Fibroblast of villous mesenchyme (primary cell): ENCODE measurements around the gene NFAM1. TPM values are rescaled to one million over a fixed set of nuclear protein-coding genes. Genes with fewer than 3 reads are reported as not detected.

Experiments used
- DNase-seq: peaks from one replicate; pipeline ENCODE4 v3.0.0-alpha.2; 2010; ENCODE audit warnings: low read depth
- H3K4me3 ChIP-seq: 2 replicates; pipeline ENCODE4 v1.5.1; 2011; ENCODE audit warnings: low read depth, mild to moderate bottlenecking, low read length
- total RNA-seq: library from RNA; depleted of rRNA; stranded (reverse); fragments of >200 nt; gene quantifications from 2 replicates; pipeline ENCODE4 v1.2.3, GENCODE V29; 2012
- TF ChIP-seq, protein P1 (sequence below): IDR thresholded peaks from 2 replicates; pipeline ENCODE4 v1.5.1; 2012; ENCODE audit warnings: low read depth, mild to moderate bottlenecking, low read length; ENCODE audit not compliant: insufficient read depth

NFAM1 gene
- total RNA-seq, 1 donor = not detected

DNA sequence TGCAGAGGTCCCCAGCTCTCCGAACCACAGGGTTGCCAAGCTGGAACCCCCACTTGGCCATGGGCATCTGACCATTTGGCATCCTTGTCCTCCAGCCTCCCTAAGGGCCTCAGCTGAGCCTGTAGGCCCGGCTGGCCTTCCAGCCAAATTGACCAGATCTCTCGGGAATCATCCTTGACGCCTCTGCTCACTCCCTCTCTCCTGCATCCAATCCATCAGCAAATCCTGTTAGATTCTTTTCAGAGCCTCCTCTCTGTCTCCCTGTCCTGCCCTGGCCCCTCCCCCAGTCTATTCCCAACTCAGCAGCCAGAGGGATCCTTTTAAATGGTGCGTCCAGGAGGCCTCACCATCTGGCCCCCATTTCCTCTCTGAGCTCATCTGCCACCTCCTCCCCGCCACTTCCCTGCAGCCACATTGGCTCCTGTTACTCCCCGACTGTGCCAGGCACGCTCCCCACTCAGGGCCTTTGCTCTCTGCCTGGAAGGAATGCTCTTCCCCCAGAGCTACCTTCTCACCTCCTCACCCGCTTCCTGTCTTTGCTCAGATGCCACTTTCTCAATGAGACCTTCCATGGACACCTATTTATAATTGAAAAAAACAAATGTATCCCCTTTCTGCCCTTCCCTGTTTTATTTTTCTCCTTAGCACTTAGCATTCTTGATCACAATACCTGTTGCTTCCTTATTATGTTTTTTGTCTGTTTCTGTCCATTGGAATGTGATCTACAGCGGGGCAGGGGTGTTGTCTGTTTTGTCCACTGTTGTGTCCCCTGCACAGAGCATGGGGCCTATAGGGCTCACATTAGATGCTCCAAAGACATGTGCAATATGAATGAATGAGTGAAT is 78.1 kb downstream of the NFAM1 start:
- TF ChIP-seq, protein P1, sequence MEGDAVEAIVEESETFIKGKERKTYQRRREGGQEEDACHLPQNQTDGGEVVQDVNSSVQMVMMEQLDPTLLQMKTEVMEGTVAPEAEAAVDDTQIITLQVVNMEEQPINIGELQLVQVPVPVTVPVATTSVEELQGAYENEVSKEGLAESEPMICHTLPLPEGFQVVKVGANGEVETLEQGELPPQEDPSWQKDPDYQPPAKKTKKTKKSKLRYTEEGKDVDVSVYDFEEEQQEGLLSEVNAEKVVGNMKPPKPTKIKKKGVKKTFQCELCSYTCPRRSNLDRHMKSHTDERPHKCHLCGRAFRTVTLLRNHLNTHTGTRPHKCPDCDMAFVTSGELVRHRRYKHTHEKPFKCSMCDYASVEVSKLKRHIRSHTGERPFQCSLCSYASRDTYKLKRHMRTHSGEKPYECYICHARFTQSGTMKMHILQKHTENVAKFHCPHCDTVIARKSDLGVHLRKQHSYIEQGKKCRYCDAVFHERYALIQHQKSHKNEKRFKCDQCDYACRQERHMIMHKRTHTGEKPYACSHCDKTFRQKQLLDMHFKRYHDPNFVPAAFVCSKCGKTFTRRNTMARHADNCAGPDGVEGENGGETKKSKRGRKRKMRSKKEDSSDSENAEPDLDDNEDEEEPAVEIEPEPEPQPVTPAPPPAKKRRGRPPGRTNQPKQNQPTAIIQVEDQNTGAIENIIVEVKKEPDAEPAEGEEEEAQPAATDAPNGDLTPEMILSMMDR = no peak
- H3K4me3 ChIP-seq = no peak overlapping the region
- DNase-seq = no peak

DNA sequence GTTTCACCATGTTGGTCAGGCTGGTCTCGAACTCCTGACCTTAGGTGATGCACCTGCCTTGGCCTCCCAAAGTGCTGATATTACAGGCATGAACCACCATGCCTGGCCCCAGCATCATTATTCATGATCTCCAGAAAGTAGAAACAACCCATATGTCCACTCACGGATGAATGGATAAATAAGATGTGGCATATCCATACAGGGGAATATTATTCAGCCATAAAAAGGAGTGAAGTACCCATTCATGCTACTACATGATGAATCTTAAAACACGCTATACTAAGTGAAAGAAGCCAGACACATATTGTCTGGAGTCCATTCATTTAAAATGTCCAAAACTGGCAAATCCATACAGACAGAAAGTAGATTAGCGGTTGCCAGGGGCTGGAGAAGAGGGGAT is 81.8 kb downstream of the NFAM1 start:
- no peak overlapping the region for H3K4me3 ChIP-seq
- no peak for DNase-seq
- TF ChIP-seq, protein P1 = no peak

DNA sequence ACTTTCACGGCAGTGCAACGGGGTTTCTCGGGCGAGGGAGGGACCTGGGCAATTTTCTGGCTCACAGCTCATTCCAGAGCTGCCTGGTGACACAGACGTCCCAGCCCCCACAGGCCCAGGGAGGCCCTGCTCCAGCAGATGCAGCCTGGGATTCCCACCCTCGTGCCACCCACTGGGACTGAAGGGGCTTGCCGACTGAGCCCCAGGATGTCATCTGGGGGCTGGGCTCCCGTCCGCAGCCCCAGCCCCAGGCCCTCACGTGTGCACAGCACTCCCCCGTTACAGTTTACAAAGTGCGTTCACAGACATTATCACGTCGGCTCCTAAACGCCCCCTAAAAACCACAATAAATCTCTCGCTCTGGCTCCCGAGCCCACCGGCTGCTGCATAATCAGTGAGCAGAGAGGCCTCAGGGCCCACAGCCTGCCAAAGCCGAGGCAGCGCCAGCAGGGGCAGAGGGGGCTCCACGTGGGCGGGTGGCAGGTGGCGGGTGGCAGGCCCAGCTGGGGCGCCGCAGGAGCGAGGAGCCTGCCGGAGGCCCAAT is 84.8 kb downstream of the NFAM1 start:
- H3K4me3 ChIP-seq = no peak overlapping the region
- TF ChIP-seq, protein P1 = no peak
- no peak for DNase-seq

DNA sequence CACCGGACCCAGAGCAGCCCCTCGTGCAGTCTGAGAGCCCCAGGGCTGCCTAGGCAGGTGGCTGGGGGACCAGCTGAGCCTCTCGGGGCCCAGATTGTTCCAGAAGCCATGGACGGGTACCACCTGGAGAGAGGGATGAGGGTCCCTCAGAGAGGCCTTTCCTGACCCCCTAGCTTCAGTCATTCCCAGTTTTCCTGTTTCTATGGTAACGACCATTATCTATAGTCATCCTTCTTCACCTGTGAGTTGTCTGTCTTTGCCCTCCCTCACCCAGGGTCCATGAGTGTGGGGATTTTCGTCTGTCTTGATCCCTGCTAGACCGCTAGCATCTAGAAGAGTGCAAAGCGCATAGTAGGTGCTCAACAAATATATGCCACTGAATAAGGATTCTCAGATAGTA is 85.5 kb downstream of the NFAM1 start:
- no peak for DNase-seq
- TF ChIP-seq, protein P1 = no peak
- H3K4me3 ChIP-seq = no peak overlapping the region

DNA sequence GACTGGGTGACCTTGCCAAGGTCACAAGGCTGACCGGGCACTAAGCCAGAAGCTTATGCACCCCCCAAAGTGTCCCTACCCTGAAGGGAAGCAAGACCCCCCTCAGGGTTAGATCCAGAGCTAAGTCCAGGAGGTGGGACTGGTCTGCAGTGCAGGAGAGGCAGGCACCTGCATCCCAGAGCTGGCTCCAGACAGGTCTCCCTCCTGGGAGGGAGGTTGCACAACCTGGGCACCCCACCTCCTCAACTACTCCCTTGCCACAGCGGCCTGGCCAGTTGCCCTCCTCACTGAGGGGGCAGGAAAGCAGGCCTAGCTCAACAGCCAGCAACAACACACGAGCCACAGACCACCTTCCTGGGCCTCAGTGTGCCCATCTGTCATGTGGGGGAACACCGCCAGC is 86.7 kb downstream of the NFAM1 start:
- DNase-seq = no peak
- H3K4me3 ChIP-seq = no peak overlapping the region
- TF ChIP-seq, protein P1 = no peak

DNA sequence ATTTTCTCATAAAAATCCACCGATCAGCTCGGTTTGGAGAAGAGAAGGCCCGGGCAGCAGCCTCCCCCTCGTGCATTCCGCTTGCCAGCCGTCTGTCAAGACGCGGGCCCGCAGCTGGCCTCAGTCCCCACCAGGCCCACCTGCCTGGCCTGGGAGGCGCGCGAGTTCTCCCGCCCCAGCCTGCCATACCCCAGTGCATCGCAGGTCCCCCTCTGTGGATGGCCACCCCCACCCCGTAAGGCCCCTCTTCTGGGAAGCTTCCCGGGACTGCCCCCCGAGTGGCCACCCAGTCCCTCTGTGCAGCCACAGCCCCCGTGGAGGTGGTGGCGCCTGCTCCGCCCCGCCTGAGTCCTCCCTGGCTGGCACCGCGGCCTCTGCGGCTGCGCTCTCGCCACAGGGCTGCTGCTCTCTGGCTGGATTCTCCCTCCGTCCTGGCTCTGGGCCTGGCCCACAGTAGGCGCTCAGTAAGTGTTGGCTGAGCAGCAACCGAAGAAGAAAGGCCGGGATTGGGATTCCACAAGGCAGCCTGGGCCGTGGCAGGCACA is 87.8 kb downstream of the NFAM1 start:
- TF ChIP-seq, protein P1 = no peak
- H3K4me3 ChIP-seq = no peak overlapping the region
- DNase-seq = no peak
